Activated CD4-positive, alpha-beta T cell treated with anti-CD3 and anti-CD28 coated beads, Interleukin-2, Interleukin-6, amounts not matched to agents 100 ng/mL and 50 ng/mL, durations not matched to agents 16 hours and 8 hours (primary cell): ENCODE data around the gene ZXDC.

Source experiments
- DNase-seq: peaks from one replicate; pipeline ENCODE4 v3.0.0-alpha.2; 2020

ZXDC gene

GRCh38 chr3:126472277-126473006 is 3.2 kb downstream of the ZXDC start:
- DNase-seq = peak; percentile 46

- no peak for DNase-seq
These were observed 6.2 kb downstream of the ZXDC start for GRCh38 chr3:126469479-126469878.

GRCh38 chr3:126468028-126468891 is 7.4 kb downstream of the ZXDC start:
- no peak for DNase-seq

- DNase-seq = no peak
These were observed 8.1 kb downstream of the ZXDC start for GRCh38 chr3:126467611-126467955.

GRCh38 chr3:126466886-126467610 is 8.6 kb downstream of the ZXDC start:
- no peak for DNase-seq

- DNase-seq = no peak
These were observed 9.7 kb downstream of the ZXDC start for GRCh38 chr3:126465928-126466544.

GRCh38 chr3:126464997-126465396 is 10.7 kb downstream of the ZXDC start:
- no peak for DNase-seq

GRCh38 chr3:126464494-126464893 is 11.2 kb downstream of the ZXDC start:
- DNase-seq = no peak

- no peak for DNase-seq
These were observed 11.6 kb downstream of the ZXDC start for GRCh38 chr3:126464093-126464492.

- DNase-seq = no peak
These were observed 12.2 kb downstream of the ZXDC start for GRCh38 chr3:126463521-126463920.

- DNase-seq = no peak
These were observed 14.1 kb downstream of the ZXDC start for GRCh38 chr3:126461450-126462070.

GRCh38 chr3:126460381-126460780 is 15.3 kb downstream of the ZXDC start:
- no peak for DNase-seq

GRCh38 chr3:126459763-126460127 is 15.9 kb downstream of the ZXDC start:
- DNase-seq = no peak

- DNase-seq = no peak
These were observed 16.5 kb downstream of the ZXDC start for GRCh38 chr3:126459111-126459762.

- DNase-seq = no peak
These were observed 18.8 kb downstream of the ZXDC start for GRCh38 chr3:126456766-126457388.

GRCh38 chr3:126456211-126456610 is 19.5 kb downstream of the ZXDC start:
- no peak for DNase-seq

GRCh38 chr3:126454437-126455198 is 21.1 kb downstream of the ZXDC start:
- DNase-seq = no peak

GRCh38 chr3:126454025-126454424 is 21.7 kb downstream of the ZXDC start:
- no peak for DNase-seq

- DNase-seq = no peak
These were observed 23.5 kb downstream of the ZXDC start for GRCh38 chr3:126452213-126452612.

GRCh38 chr3:126451511-126451910 is 24.2 kb downstream of the ZXDC start:
- DNase-seq = no peak

- DNase-seq = no peak
These were observed 24.9 kb downstream of the ZXDC start for GRCh38 chr3:126450744-126451143.
